Germinal center (tissue), 1 donor: Measurements from ENCODE around the gene RNF150.

ENCODE experiments used
- DNase-seq: peaks from one replicate; pipeline ENCODE4 v3.0.0; 2012; ENCODE audit warnings: mixed read lengths, low spot score

RNF150 gene

GRCh38 chr4:140976768-140977167 is 156.5 kb downstream of the RNF150 start:
- DNase-seq = no peak

- DNase-seq = no peak
These were observed 162.0 kb downstream of the RNF150 start for GRCh38 chr4:140971077-140971792.

GRCh38 chr4:140969296-140969695 is 164.0 kb downstream of the RNF150 start:
- no peak for DNase-seq

GRCh38 chr4:140968371-140968770 is 164.9 kb downstream of the RNF150 start:
- DNase-seq = no peak

- DNase-seq = no peak
These were observed 169.4 kb downstream of the RNF150 start for GRCh38 chr4:140963883-140964282.

GRCh38 chr4:140955641-140956040 is 177.6 kb downstream of the RNF150 start:
- no peak for DNase-seq

- DNase-seq = no peak
These were observed 180.6 kb downstream of the RNF150 start for GRCh38 chr4:140952717-140953116.

GRCh38 chr4:140947506-140947905 is 185.8 kb downstream of the RNF150 start:
- DNase-seq = no peak

- DNase-seq = no peak
These were observed 188.2 kb downstream of the RNF150 start for GRCh38 chr4:140945106-140945505.

- no peak for DNase-seq
These were observed 188.7 kb downstream of the RNF150 start for GRCh38 chr4:140944572-140944971.

GRCh38 chr4:140944199-140944515 is 189.1 kb downstream of the RNF150 start:
- no peak for DNase-seq

GRCh38 chr4:140943486-140944198 is 189.6 kb downstream of the RNF150 start:
- DNase-seq = no peak

- DNase-seq = no peak
These were observed 192.7 kb downstream of the RNF150 start for GRCh38 chr4:140940589-140940988.

- no peak for DNase-seq
These were observed 195.4 kb downstream of the RNF150 start for GRCh38 chr4:140937866-140938265.

- no peak for DNase-seq
These were observed 198.0 kb downstream of the RNF150 start for GRCh38 chr4:140935254-140935653.

- no peak for DNase-seq
These were observed 200.7 kb downstream of the RNF150 start for GRCh38 chr4:140932501-140933045.

- no peak for DNase-seq
These were observed 201.4 kb downstream of the RNF150 start for GRCh38 chr4:140931911-140932310.

- DNase-seq = no peak
These were observed 202.7 kb downstream of the RNF150 start for GRCh38 chr4:140930557-140930956.

- no peak for DNase-seq
These were observed 203.3 kb downstream of the RNF150 start for GRCh38 chr4:140930011-140930410.

- DNase-seq = no peak
These were observed 204.4 kb downstream of the RNF150 start for GRCh38 chr4:140928880-140929279.

- no peak for DNase-seq
These were observed 206.6 kb downstream of the RNF150 start for GRCh38 chr4:140926672-140927071.

GRCh38 chr4:140925417-140925816 is 207.9 kb downstream of the RNF150 start:
- DNase-seq = no peak

- no peak for DNase-seq
These were observed 208.4 kb downstream of the RNF150 start for GRCh38 chr4:140924761-140925392.
